GM19193 (cell line): ENCODE measurements around the gene YBX2.

ENCODE experiments used
- POLR2A ChIP-seq: IDR thresholded peaks from 4 replicates; pipeline ENCODE4 v1.6.1; 2011; ENCODE audit not compliant: insufficient read depth, insufficient read length; ENCODE audit errors: extremely low read depth

The YBX2 gene

GRCh38 chr17:7312432-7313087 is 18.1 kb upstream of the YBX2 start:
- TF ChIP-seq POLR2A = no peak

- TF ChIP-seq POLR2A = no peak
These were observed 16.8 kb upstream of the YBX2 start for GRCh38 chr17:7311110-7311705.

GRCh38 chr17:7309628-7310027 is 15.2 kb upstream of the YBX2 start:
- TF ChIP-seq POLR2A = no peak

- TF ChIP-seq POLR2A = peak; percentile 57
These were observed 14.4 kb upstream of the YBX2 start for GRCh38 chr17:7308625-7309433.

GRCh38 chr17:7307686-7308624 is 13.5 kb upstream of the YBX2 start:
- TF ChIP-seq POLR2A = no peak

- peak; percentile 89 for TF ChIP-seq POLR2A
These were observed 12.7 kb upstream of the YBX2 start, which contains the start of gene EIF5A for GRCh38 chr17:7306911-7307685. Gene EIF5A (plus strand): TSS chr17:7307628. CDS start chr17:7309636, 2,008 bp downstream.

- TF ChIP-seq POLR2A = no peak
These were observed 9.7 kb upstream of the YBX2 start for GRCh38 chr17:7304179-7304578.

GRCh38 chr17:7296189-7296861 is 1.9 kb upstream of the YBX2 start:
- no peak for TF ChIP-seq POLR2A

GRCh38 chr17:7295230-7296180 is 1.1 kb upstream of the YBX2 start:
- TF ChIP-seq POLR2A = no peak

- no peak for TF ChIP-seq POLR2A
These were observed 424 bp downstream of the YBX2 start for GRCh38 chr17:7293816-7294613.

GRCh38 chr17:7293159-7293558 is 1.3 kb downstream of the YBX2 start:
- TF ChIP-seq POLR2A = no peak

- TF ChIP-seq POLR2A = no peak
These were observed 1.7 kb downstream of the YBX2 start for GRCh38 chr17:7292729-7293128.
